Smooth muscle cell (in vitro differentiated cells): Measurements from ENCODE around the gene PDHX. TPM values are rescaled to one million over a fixed set of nuclear protein-coding genes. Genes with fewer than 3 reads are reported as not detected.

Experiments
- DNase-seq: peaks from one replicate; lab custom pipeline; 2025; ENCODE audit not compliant: unreplicated experiment; lab: John Stamatoyannopoulos, UW
- H2AFZ ChIP-seq: fragments of 200-600 bp; sonication (generic); 2 replicates; pipeline ENCODE4 v1.6.0; 2016; ENCODE audit warnings: antibody characterized with exemption, low read depth, mild to moderate bottlenecking
- H3F3A ChIP-seq: fragments of 200-600 bp; sonication (generic); 2 replicates; pipeline ENCODE4 v1.6.0; 2017; ENCODE audit warnings: antibody characterized with exemption, low read depth
- H3K27ac ChIP-seq: fragments of 200-600 bp; sonication (generic); 2 replicates; pipeline ENCODE4 v1.5.1; 2016; ENCODE audit warnings: low read depth, mild to moderate bottlenecking
- H3K27me3 ChIP-seq: fragments of 200-600 bp; sonication (generic); 2 replicates; pipeline ENCODE4 v1.6.1; 2016; ENCODE audit warnings: low read depth, mild to moderate bottlenecking
- H3K36me3 ChIP-seq: fragments of 200-600 bp; sonication (generic); 2 replicates; pipeline ENCODE4 v1.5.1; 2016; ENCODE audit warnings: low read depth
- H3K4me1 ChIP-seq: fragments of 200-600 bp; sonication (generic); 2 replicates; pipeline ENCODE4 v1.5.1; 2016; ENCODE audit warnings: low read depth
- H3K4me2 ChIP-seq: fragments of 200-600 bp; sonication (generic); 2 replicates; pipeline ENCODE4 v1.6.0; 2016; ENCODE audit warnings: mild to moderate bottlenecking
- H3K4me3 ChIP-seq: fragments of 200-600 bp; sonication (generic); 2 replicates; pipeline ENCODE4 v1.5.1; 2016; ENCODE audit warnings: mild to moderate bottlenecking
- H3K79me2 ChIP-seq: fragments of 200-600 bp; sonication (generic); 2 replicates; pipeline ENCODE4 v1.6.0; 2016; ENCODE audit warnings: low read depth, mild to moderate bottlenecking
- H3K9ac ChIP-seq: fragments of 200-600 bp; sonication (generic); 2 replicates; pipeline ENCODE4 v1.6.0; 2016; ENCODE audit warnings: low read depth
- H3K9me3 ChIP-seq: fragments of 200-600 bp; sonication (generic); replicated peaks from 2 replicates; pipeline ENCODE4 v1.5.1; 2016; ENCODE audit warnings: low read depth
- H4K20me1 ChIP-seq: fragments of 200-600 bp; sonication (generic); 2 replicates; pipeline ENCODE4 v1.6.0; 2016; ENCODE audit warnings: low read depth
- WGBS: methylation state at CpG from one replicate; pipeline ENCODE4 v1.1.7; 2016; ENCODE audit warnings: low lambda C conversion rate; 5-methylcytosine and 5-hydroxymethylcytosine counted together
- polyA plus RNA-seq: library from polyadenylated mRNA; unstranded; fragments of >200 nt; fragmentation: Nextera tagmentation; extraction: Ambion mirVana; gene quantifications from 2 replicates; pipeline ENCODE4 v1.2.1, GENCODE V29; 2016
- total RNA-seq: library from RNA; depleted of rRNA; stranded (reverse); fragments of >200 nt; gene quantifications from 2 replicates; pipeline ENCODE4 v1.2.3, GENCODE V29; 2014
- TF ChIP-seq, protein P1 (sequence below): fragments of 200-600 bp; sonication (generic); IDR thresholded peaks from 2 replicates; pipeline ENCODE4 v1.5.1; 2017; ENCODE audit warnings: borderline replicate concordance, mild to moderate bottlenecking, antibody characterized with exemption; ENCODE audit not compliant: insufficient read depth, poor library complexity, severe bottlenecking

PDHX gene
- total and polyA plus RNA-seq, 2 experiments from 2014 or later = 56.6 to 100 TPM

DNA sequence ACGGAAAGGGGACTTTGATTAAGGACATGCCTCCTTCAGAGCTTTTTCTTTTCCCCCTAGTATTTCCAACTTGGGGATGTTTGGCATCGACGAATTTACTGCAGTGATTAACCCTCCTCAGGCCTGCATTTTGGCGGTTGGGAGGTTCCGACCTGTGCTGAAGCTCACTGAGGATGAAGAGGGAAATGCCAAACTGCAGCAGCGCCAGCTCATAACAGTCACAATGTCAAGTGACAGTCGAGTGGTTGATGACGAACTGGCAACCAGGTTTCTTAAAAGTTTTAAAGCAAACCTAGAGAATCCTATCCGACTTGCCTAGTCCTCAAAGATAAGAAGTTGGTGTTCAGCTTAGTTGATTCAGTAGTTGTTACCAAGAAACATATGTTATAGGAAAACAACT, 78.4 kb downstream of the PDHX start:
- no peak for DNase-seq
- TF ChIP-seq, protein P1, sequence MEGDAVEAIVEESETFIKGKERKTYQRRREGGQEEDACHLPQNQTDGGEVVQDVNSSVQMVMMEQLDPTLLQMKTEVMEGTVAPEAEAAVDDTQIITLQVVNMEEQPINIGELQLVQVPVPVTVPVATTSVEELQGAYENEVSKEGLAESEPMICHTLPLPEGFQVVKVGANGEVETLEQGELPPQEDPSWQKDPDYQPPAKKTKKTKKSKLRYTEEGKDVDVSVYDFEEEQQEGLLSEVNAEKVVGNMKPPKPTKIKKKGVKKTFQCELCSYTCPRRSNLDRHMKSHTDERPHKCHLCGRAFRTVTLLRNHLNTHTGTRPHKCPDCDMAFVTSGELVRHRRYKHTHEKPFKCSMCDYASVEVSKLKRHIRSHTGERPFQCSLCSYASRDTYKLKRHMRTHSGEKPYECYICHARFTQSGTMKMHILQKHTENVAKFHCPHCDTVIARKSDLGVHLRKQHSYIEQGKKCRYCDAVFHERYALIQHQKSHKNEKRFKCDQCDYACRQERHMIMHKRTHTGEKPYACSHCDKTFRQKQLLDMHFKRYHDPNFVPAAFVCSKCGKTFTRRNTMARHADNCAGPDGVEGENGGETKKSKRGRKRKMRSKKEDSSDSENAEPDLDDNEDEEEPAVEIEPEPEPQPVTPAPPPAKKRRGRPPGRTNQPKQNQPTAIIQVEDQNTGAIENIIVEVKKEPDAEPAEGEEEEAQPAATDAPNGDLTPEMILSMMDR = no peak
- Histone ChIP-seq H3K27me3 (no peaks in the 10 kb centered on the region), H3K36me3 (peaks cover 3% of the 10 kb centered on the region), H3K4me2 (no peak overlapping the region), H3K9me3 (no peaks in the 10 kb centered on the region), H3K4me1 (no peaks in the 10 kb centered on the region), H3K27ac (no peak overlapping the region), H3K4me3 (no peak overlapping the region), H2AFZ (no peak overlapping the region), H4K20me1 (no peaks in the 10 kb centered on the region), H3K79me2 (no peaks in the 10 kb centered on the region), H3K9ac (no peak overlapping the region), H3F3A (peaks cover 2% of the 10 kb centered on the region)
- WGBS = 92% methylated on average over 9 of the region's 9 CpGs

DNA sequence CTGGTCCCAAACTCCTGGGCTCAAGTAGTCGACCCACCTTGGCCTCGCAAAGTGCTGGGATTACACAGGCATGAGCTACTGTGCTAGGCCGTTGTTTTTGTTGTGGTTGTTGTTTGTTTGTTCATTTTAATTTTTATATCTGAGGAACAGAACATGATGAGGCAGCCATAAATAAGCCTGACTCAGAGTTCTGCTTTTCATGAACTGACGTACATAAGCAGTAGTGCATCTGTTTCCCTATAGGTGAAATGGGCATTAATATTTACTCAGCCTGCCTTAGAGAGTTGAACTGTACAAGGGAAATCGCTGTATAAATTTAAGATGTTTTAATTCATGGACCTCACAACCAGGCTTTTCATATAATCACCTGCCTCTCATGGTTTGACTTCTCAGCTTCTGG, 80.5 kb downstream of the PDHX start:
- 94% methylated on average over 5 of the region's 5 CpGs for WGBS
- no peaks in the 10 kb centered on the region for H4K20me1 ChIP-seq
- no peak overlapping the region for H3K27ac ChIP-seq
- no peak for DNase-seq
- H3F3A ChIP-seq = peaks cover 2% of the 10 kb centered on the region
- no peaks in the 10 kb centered on the region for H3K9me3 ChIP-seq
- peaks cover 3% of the 10 kb centered on the region for H3K36me3 ChIP-seq
- no peaks in the 10 kb centered on the region for H3K27me3 ChIP-seq
- H3K4me3 ChIP-seq = no peak overlapping the region
- no peak overlapping the region for H2AFZ ChIP-seq
- TF ChIP-seq, protein P1 = no peak
- no peaks in the 10 kb centered on the region for H3K79me2 ChIP-seq
- H3K4me2 ChIP-seq = no peak overlapping the region
- no peaks in the 10 kb centered on the region for H3K4me1 ChIP-seq
- H3K9ac ChIP-seq = no peak overlapping the region

DNA sequence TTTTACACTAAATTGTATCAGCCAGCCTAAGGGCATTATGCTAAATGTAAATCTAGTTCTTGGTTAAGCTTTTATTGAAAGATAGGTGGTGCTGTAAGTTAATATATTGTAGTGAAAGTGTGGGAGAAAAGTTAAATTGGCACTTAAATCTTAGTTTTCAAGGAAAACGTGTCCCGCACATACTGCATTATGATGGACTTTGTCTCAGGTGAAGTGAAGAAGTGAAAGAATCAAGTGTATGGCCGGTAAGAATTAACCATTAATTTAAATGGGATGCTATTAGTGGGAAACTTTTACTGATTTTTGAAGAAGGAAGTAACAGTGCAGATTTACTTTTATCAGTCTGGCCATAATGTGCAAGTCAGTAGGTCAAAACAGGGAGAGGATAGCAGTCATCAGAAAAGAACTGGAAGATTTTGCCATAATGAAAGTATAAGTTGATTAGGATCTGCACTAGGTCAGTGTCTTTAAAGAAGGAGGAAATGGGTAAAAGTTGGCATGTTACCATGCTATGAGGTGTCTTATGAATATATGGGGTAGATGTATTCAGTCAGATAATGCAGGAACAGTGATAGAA, 81.6 kb downstream of the PDHX start:
- Histone ChIP-seq H3K9me3 (no peaks in the 10 kb centered on the region), H3K4me3 (no peak overlapping the region), H3K36me3 (no peaks in the 10 kb centered on the region), H3K9ac (no peak overlapping the region), H2AFZ (no peak overlapping the region), H3F3A (peaks cover 2% of the 10 kb centered on the region), H3K79me2 (no peaks in the 10 kb centered on the region), H3K27me3 (no peaks in the 10 kb centered on the region), H4K20me1 (no peaks in the 10 kb centered on the region), H3K4me1 (no peaks in the 10 kb centered on the region), H3K27ac (no peak overlapping the region), H3K4me2 (no peak overlapping the region)
- 85% methylated on average over 3 of the region's 3 CpGs for WGBS
- no peak for DNase-seq
- TF ChIP-seq, protein P1 = peak; percentile 46

DNA sequence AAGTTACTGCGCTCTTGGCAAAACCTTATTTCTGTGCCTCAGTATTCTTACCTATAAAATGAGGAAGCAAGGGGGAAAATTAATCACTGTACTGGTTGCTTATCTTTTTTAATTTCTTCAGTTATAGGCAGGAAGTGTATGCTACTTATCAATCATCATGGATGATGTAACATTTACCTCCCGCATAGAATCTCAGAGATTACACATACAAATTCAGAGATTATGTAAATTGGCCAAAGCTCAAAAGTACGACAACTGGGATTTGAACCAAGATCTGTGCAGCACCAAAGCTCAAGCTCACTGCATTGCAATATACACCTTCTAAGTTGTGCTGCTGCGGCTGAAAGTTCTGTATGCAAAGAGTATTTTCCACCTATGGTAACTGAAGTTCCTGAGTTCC, 83.0 kb downstream of the PDHX start:
- Histone ChIP-seq H2AFZ (no peak overlapping the region), H3K4me3 (no peak overlapping the region), H3K4me2 (no peak overlapping the region), H3K36me3 (no peaks in the 10 kb centered on the region), H4K20me1 (no peaks in the 10 kb centered on the region), H3K27ac (no peak overlapping the region), H3F3A (peaks cover 2% of the 10 kb centered on the region), H3K9me3 (no peaks in the 10 kb centered on the region), H3K4me1 (no peaks in the 10 kb centered on the region), H3K27me3 (no peaks in the 10 kb centered on the region), H3K79me2 (no peaks in the 10 kb centered on the region), H3K9ac (no peak overlapping the region)
- 96% methylated on average over 4 of the region's 4 CpGs for WGBS
- DNase-seq = no peak
- TF ChIP-seq, protein P1 = no peak
